Panc1 (cell line): ENCODE measurements around the gene ZFYVE28.

ENCODE experiments used
- CTCF ChIP-seq: fragments of 450-650 bp; IDR thresholded peaks from 2 replicates; pipeline ENCODE4 v1.5.1; 2017; ENCODE audit warnings: mild to moderate bottlenecking
- POLR2AphosphoS5 ChIP-seq: IDR thresholded peaks from 2 replicates; pipeline ENCODE4 v1.6.1; 2012; ENCODE audit warnings: mild to moderate bottlenecking, low read depth, low read length, moderate library complexity
- REST ChIP-seq, 2 experiments: IDR thresholded peaks; 2 replicates each; pipeline ENCODE4 v1.6.1; 2011 to 2012; ENCODE audit warnings: low read depth in 2 of 2, control low read depth in 1 of 2, low read length in 1 of 2, mild to moderate bottlenecking in 1 of 2, moderate library complexity in 1 of 2; ENCODE audit not compliant: insufficient read depth in 1 of 2
- TCF7L2 ChIP-seq: IDR thresholded peaks from 2 replicates; pipeline ENCODE4 v1.6.1; 2011; ENCODE audit warnings: mild to moderate bottlenecking, low read depth, low read length, inconsistent platforms

GRCh38 chr4:2394528-2394927 is 23.9 kb downstream of the ZFYVE28 start:
- TF ChIP-seq CTCF (no peak), TCF7L2 (no peak), POLR2AphosphoS5 (no peak), REST (IDR thresholded peaks at IDR 0.05; ENCODE audit: insufficient read depth in 1 of 2, low read depth in 2 of 2, low read length in 1 of 2) (no peak)
